K562 (cell line): ENCODE measurements around the gene EIF2AK2. TPM values are rescaled to one million over a fixed set of nuclear protein-coding genes. Genes with fewer than 3 reads are reported as not detected.

ENCODE experiments used
- BRCA1 ChIP-seq, 2 experiments: fragments of 450-650 bp in 1 of 2; sonication (generic) in 1 of 2; formaldehyde crosslinking in 1 of 2; IDR thresholded peaks; 2 replicates each; pipeline versions ENCODE4 v1.5.0 to v1.6.1; 2017 to 2020; ENCODE audit warnings: mild to moderate bottlenecking in 1 of 2, missing genetic modification reagents in 1 of 2
- CBFA2T2 ChIP-seq: fragments of 450-650 bp; conservative IDR thresholded peaks from 2 replicates; pipeline ENCODE4 v1.6.1; 2017; ENCODE audit warnings: mild to moderate bottlenecking
- CBX1 ChIP-seq: sonication (generic); IDR thresholded peaks from 2 replicates; pipeline ENCODE4 v1.6.1; 2016; ENCODE audit warnings: antibody characterized with exemption, low read depth, mild to moderate bottlenecking
- CCAR2 ChIP-seq: fragments of 200-400 bp; formaldehyde crosslinking; IDR thresholded peaks from 2 replicates; pipeline ENCODE4 v1.6.1; 2017; ENCODE audit warnings: mild to moderate bottlenecking, low read depth, low read length
- EGR1 ChIP-seq: fragments of 450-650 bp; conservative IDR thresholded peaks from 2 replicates; pipeline ENCODE4 v1.6.1; 2017; ENCODE audit warnings: mild to moderate bottlenecking
- FOXM1 ChIP-seq, 2 experiments: fragments of 450-650 bp in 1 of 2; sonication (generic) in 1 of 2; formaldehyde crosslinking in 1 of 2; IDR thresholded peaks; 2 replicates each; pipeline versions ENCODE4 v1.6.1 to v1.9.0; 2017 to 2022; ENCODE audit warnings: low read depth in 2 of 2, mild to moderate bottlenecking in 2 of 2, missing genetic modification reagents in 1 of 2, moderate library complexity in 1 of 2
- GTF2F1 ChIP-seq: IDR thresholded peaks from 2 replicates; pipeline ENCODE4 v1.6.1; 2011; ENCODE audit warnings: low read depth, low read length, improper control_type of control experiment
- HEY1 ChIP-seq: fragments of 250-450 bp; sonication (Bioruptor Pico); IDR thresholded peaks from 2 replicates; pipeline ENCODE4 v1.5.0; 2020; ENCODE audit warnings: mild to moderate bottlenecking, moderate library complexity, borderline replicate concordance
- JUND ChIP-seq, 2 experiments: IDR thresholded peaks; 2 replicates in 1 of 2; 3 replicates in 1 of 2; pipeline ENCODE4 v1.6.1; 2011; ENCODE audit warnings: borderline replicate concordance in 2 of 2, low read depth in 2 of 2, low read length in 2 of 2, improper control_type of control experiment in 1 of 2, missing biosample characterization in 1 of 2, missing genetic modification characterization in 1 of 2, missing genetic modification reagents in 1 of 2
- KLF10 ChIP-seq: fragments of 250-450 bp; sonication (Bioruptor Pico); IDR thresholded peaks from 2 replicates; pipeline ENCODE4 v1.6.1; 2021; ENCODE audit warnings: matching md5 sums
- L3MBTL2 ChIP-seq: fragments of 450-650 bp; IDR thresholded peaks from 2 replicates; pipeline ENCODE4 v1.6.1; 2016; ENCODE audit warnings: mild to moderate bottlenecking, moderate library complexity
- MAZ ChIP-seq, 2 experiments: fragments of 450-650 bp in 1 of 2; sonication (generic) in 1 of 2; formaldehyde crosslinking; IDR thresholded peaks in 1 of 2; conservative IDR thresholded peaks in 1 of 2; 2 replicates each; pipeline versions ENCODE4 v1.4.0 to v1.5.0; 2020; ENCODE audit warnings: mild to moderate bottlenecking in 1 of 2, missing genetic modification reagents in 1 of 2
- MBD2 ChIP-seq: sonication (generic); IDR thresholded peaks from 2 replicates; pipeline ENCODE4 v1.6.1; 2016; ENCODE audit warnings: low read depth, borderline replicate concordance
- MTA2 ChIP-seq: fragments of 450-650 bp; IDR thresholded peaks from 2 replicates; pipeline ENCODE4 v1.6.1; 2016; ENCODE audit warnings: low read depth
- NFRKB ChIP-seq: fragments of 450-650 bp; IDR thresholded peaks from 2 replicates; pipeline ENCODE4 v1.6.1; 2016; ENCODE audit warnings: low read depth
- NONO ChIP-seq, 2 experiments: fragments of 200-400 bp in 1 of 2; fragments of 450-650 bp in 1 of 2; formaldehyde crosslinking in 1 of 2; IDR thresholded peaks; 2 replicates each; pipeline ENCODE4 v1.6.1; 2017; ENCODE audit warnings: low read depth in 2 of 2, mild to moderate bottlenecking in 2 of 2, moderate library complexity in 2 of 2, low read length in 1 of 2
- PCBP2 ChIP-seq: fragments of 200-400 bp; formaldehyde crosslinking; IDR thresholded peaks from 2 replicates; pipeline ENCODE4 v1.6.1; 2018; ENCODE audit warnings: low read length, low read depth, mild to moderate bottlenecking, moderate library complexity; ENCODE audit not compliant: poor library complexity, severe bottlenecking
- PHTF2 ChIP-seq: fragments of 250-450 bp; sonication (Bioruptor Pico); IDR thresholded peaks from 2 replicates; pipeline ENCODE4 v1.5.0; 2021; ENCODE audit warnings: mild to moderate bottlenecking
- PRMT5 ChIP-seq: sonication (generic); formaldehyde crosslinking; IDR thresholded peaks from 2 replicates; pipeline ENCODE4 v1.5.0; 2020; ENCODE audit warnings: missing genetic modification reagents
- SMARCA5 ChIP-seq: fragments of 450-650 bp; IDR thresholded peaks from 2 replicates; pipeline ENCODE4 v1.6.1; 2016
- SMARCE1 ChIP-seq: fragments of 450-650 bp; IDR thresholded peaks from 2 replicates; pipeline ENCODE4 v1.7.1; 2016; ENCODE audit warnings: mild to moderate bottlenecking
- SRSF1 ChIP-seq: fragments of 200-400 bp; formaldehyde crosslinking; IDR thresholded peaks from 2 replicates; pipeline ENCODE4 v1.6.1; 2017; ENCODE audit warnings: mild to moderate bottlenecking, low read depth, low read length, moderate library complexity
- TARDBP ChIP-seq: fragments of 450-650 bp; IDR thresholded peaks from 2 replicates; pipeline ENCODE4 v1.6.1; 2016
- TFAM ChIP-seq: fragments of 250-450 bp; sonication (Bioruptor Pico); conservative IDR thresholded peaks from 2 replicates; pipeline ENCODE4 v1.5.0; 2021; ENCODE audit warnings: mild to moderate bottlenecking, moderate library complexity
- ZFP1 ChIP-seq: fragments of 450-650 bp; formaldehyde crosslinking; IDR thresholded peaks from 2 replicates; pipeline ENCODE4 v1.4.0; 2020; ENCODE audit warnings: mild to moderate bottlenecking, mixed read lengths
- ZNF311 ChIP-seq: fragments of 250-450 bp; sonication (Bioruptor Pico); IDR thresholded peaks from 2 replicates; pipeline ENCODE4 v1.4.0; 2020; ENCODE audit warnings: mild to moderate bottlenecking, moderate library complexity
- ZNF561 ChIP-seq: fragments of 450-650 bp; formaldehyde crosslinking; conservative IDR thresholded peaks from 2 replicates; pipeline ENCODE4 v1.4.0; 2020; ENCODE audit warnings: mild to moderate bottlenecking, moderate library complexity
- ZNF764 ChIP-seq: fragments of 250-450 bp; sonication (Bioruptor Pico); IDR thresholded peaks from 2 replicates; pipeline ENCODE4 v1.4.0; 2020; ENCODE audit warnings: low read depth, mild to moderate bottlenecking, moderate library complexity
- ZNF778 ChIP-seq: fragments of 450-650 bp; formaldehyde crosslinking; IDR thresholded peaks from 2 replicates; pipeline ENCODE4 v1.4.0; 2020; ENCODE audit warnings: mild to moderate bottlenecking, moderate library complexity
- polyA plus RNA-seq, 8 experiments: library from polyadenylated mRNA; depleted of rRNA in 4 of 8; stranded (reverse) in 5 of 8; unstranded in 3 of 8; fragments of >200 nt; fragmentation: Nextera tagmentation in 2 of 8; fragmentation: Illumina TruSeq in 1 of 8; extraction: Ambion mirVana in 2 of 8; extraction: Trizol in 1 of 8; gene quantifications; 2 replicates each; pipeline versions ENCODE4 v1.2.1 to v1.2.3, GENCODE V29; 2011 to 2014; ENCODE audit warnings: inconsistent platforms in 1 of 8, missing spikeins in 1 of 8
- total RNA-seq, 7 experiments: library from RNA; depleted of rRNA in 6 of 7; stranded (reverse); fragments of >200 nt in 6 of 7; fragmentation: Illumina TruSeq in 2 of 7; extraction: Trizol in 2 of 7; gene quantifications; 2 replicates each; pipeline versions ENCODE4 v1.2.1 to v1.2.3, GENCODE V29; 2011 to 2021; ENCODE audit warnings: low replicate concordance in 1 of 7
- TF ChIP-seq, protein P1 (sequence below): fragments of 450-650 bp; IDR thresholded peaks from 2 replicates; pipeline ENCODE4 v1.6.1; 2018; ENCODE audit warnings: mild to moderate bottlenecking, low read depth; ENCODE audit not compliant: partially characterized antibody

The EIF2AK2 gene
- total and polyA plus RNA-seq, 9 of the 15 experiments (the other 6 are each of a cell fraction or from before 2014, with no cell fraction given) = 3.8 to 19.5 (median 13.3) TPM

DNA sequence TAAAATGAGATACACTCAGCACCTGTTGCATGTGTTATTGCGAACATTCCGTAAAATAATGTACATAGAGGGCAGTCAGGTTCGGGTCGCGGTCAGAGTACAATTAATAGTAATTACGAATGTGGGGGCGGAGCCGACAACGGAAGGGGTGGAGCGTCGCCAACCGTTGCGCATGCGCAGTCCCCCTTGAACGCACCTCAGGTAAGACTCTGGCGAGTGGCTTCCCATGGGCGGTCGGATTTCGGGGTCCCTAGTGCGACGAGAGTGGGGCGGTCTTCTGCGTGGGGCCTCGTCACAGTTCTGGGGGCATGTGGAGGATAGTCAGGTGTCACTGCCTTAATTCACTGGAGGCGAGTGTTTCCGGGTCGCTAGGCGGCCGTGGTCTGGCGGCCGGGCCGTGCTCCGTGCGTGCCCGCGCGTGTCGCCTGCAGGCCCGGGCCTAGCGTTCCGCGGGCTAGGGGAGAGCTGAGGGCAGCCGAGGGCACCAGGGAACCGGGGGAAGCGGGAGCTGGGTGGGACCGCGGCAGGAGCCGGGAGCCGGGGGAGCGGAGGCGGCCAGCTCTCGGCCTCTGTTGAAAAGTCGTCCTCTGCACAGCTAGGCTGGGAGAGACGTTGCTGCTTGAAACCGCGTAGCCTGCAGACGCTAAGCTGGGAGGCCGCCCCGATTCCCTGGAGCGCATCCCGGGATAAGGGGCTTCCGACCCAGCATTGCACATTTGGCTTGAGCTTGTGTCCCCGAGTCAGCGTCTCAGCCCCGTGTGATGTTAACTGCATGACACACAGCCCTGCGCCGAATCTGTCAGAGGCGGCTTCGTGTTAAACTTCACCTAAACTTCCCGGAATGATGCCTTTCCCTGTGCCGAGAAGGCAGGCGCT lies 39.8 kb upstream of the EIF2AK2 start, which contains the start of gene CEBPZOS (continued):
- TF ChIP-seq ZNF311 (CRISPR knock-in tag) (no peak), NFRKB (no peak), ZFP1 (CRISPR knock-in tag) (no peak), CCAR2 (no peak), HEY1 (CRISPR knock-in tag) (no peak), EGR1 (peak; percentile 72), BRCA1 (IDR thresholded peaks at IDR 0.05) (no peak), BRCA1 (CRISPR knock-in tag; IDR thresholded peaks at IDR 0.05) (no peak), FOXM1 (IDR thresholded peaks at IDR 0.05; ENCODE audit: low read depth) (peak; percentile 78; the same call in 1 of the 2 replicates), FOXM1 (CRISPR knock-in tag; IDR thresholded peaks at IDR 0.05; ENCODE audit: low read depth) (peak; percentile 50; the same call in 1 of the 2 replicates), ZNF561 (no peak), CBFA2T2 (no peak), PHTF2 (CRISPR knock-in tag) (no peak), PCBP2 (no peak), GTF2F1 (no peak), NONO (IDR thresholded peaks at IDR 0.05; ENCODE audit: low read depth in 2 of 2, low read length in 1 of 2) (no peak), ZNF764 (CRISPR knock-in tag) (no peak), SRSF1 (no peak), TFAM (CRISPR knock-in tag) (no peak), MBD2 (peak; percentile 54; the same call in 1 of the 2 replicates), ZNF778 (no peak), KLF10 (CRISPR knock-in tag) (no peak), JUND (IDR thresholded peaks at IDR 0.05; ENCODE audit: borderline replicate concordance, low read depth, low read length) (0 out of 2 replicates have a peak, but pooled peaks have one; percentile 1), JUND (tag; IDR thresholded peaks at IDR 0.05; ENCODE audit: borderline replicate concordance, low read depth, low read length) (no peak), MTA2 (no peak; the same call in 1 of the 2 replicates), TARDBP (no peak), PRMT5 (CRISPR knock-in tag) (no peak), SMARCE1 (no peak), SMARCA5 (no peak), L3MBTL2 (peak; percentile 97), CBX1 (no peak; the same call in 1 of the 2 replicates), MAZ (CRISPR knock-in tag; conservative IDR thresholded peaks at IDR 0.05 in 1 of 2, IDR thresholded peaks at IDR 0.05 in 1 of 2) (peak; percentile 58 to 67)
- TF ChIP-seq, protein P1, sequence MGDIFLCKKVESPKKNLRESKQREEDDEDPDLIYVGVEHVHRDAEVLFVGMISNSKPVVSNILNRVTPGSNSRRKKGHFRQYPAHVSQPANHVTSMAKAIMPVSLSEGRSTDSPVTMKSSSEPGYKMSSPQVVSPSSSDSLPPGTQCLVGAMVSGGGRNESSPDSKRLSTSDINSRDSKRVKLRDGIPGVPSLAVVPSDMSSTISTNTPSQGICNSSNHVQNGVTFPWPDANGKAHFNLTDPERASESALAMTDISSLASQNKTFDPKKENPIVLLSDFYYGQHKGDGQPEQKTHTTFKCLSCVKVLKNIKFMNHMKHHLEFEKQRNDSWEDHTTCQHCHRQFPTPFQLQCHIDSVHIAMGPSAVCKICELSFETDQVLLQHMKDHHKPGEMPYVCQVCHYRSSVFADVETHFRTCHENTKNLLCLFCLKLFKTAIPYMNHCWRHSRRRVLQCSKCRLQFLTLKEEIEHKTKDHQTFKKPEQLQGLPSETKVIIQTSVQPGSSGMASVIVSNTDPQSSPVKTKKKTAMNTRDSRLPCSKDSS = no peak
